HL-60 (cell line): ENCODE data around the gene ARPP21.

Experiments
- GABPA ChIP-seq: IDR thresholded peaks from 2 replicates; pipeline ENCODE4 v1.6.1; 2012; ENCODE audit warnings: low read depth
- POLR2AphosphoS5 ChIP-seq: IDR thresholded peaks from 2 replicates; pipeline ENCODE4 v1.6.1; 2012; ENCODE audit warnings: low read depth
- SPI1 ChIP-seq: IDR thresholded peaks from 2 replicates; pipeline ENCODE4 v1.6.1; 2012; ENCODE audit warnings: low read depth, mild to moderate bottlenecking, borderline replicate concordance
- TF ChIP-seq, protein P1 (sequence below): IDR thresholded peaks from one replicate; pipeline ENCODE4 v1.5.1; 2011; ENCODE audit warnings: low read length, control low read depth, inconsistent platforms; ENCODE audit not compliant: insufficient read depth
- TF ChIP-seq, protein P2 (sequence below): IDR thresholded peaks from 2 replicates; pipeline ENCODE4 v1.6.1; 2012; ENCODE audit warnings: low read depth; ENCODE audit not compliant: insufficient replicate concordance

GRCh38 chr3:35780800-35781199 is 141.5 kb downstream of the ARPP21 start:
- TF ChIP-seq, protein P1, sequence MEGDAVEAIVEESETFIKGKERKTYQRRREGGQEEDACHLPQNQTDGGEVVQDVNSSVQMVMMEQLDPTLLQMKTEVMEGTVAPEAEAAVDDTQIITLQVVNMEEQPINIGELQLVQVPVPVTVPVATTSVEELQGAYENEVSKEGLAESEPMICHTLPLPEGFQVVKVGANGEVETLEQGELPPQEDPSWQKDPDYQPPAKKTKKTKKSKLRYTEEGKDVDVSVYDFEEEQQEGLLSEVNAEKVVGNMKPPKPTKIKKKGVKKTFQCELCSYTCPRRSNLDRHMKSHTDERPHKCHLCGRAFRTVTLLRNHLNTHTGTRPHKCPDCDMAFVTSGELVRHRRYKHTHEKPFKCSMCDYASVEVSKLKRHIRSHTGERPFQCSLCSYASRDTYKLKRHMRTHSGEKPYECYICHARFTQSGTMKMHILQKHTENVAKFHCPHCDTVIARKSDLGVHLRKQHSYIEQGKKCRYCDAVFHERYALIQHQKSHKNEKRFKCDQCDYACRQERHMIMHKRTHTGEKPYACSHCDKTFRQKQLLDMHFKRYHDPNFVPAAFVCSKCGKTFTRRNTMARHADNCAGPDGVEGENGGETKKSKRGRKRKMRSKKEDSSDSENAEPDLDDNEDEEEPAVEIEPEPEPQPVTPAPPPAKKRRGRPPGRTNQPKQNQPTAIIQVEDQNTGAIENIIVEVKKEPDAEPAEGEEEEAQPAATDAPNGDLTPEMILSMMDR, result no peak
- TF ChIP-seq, protein P2, sequence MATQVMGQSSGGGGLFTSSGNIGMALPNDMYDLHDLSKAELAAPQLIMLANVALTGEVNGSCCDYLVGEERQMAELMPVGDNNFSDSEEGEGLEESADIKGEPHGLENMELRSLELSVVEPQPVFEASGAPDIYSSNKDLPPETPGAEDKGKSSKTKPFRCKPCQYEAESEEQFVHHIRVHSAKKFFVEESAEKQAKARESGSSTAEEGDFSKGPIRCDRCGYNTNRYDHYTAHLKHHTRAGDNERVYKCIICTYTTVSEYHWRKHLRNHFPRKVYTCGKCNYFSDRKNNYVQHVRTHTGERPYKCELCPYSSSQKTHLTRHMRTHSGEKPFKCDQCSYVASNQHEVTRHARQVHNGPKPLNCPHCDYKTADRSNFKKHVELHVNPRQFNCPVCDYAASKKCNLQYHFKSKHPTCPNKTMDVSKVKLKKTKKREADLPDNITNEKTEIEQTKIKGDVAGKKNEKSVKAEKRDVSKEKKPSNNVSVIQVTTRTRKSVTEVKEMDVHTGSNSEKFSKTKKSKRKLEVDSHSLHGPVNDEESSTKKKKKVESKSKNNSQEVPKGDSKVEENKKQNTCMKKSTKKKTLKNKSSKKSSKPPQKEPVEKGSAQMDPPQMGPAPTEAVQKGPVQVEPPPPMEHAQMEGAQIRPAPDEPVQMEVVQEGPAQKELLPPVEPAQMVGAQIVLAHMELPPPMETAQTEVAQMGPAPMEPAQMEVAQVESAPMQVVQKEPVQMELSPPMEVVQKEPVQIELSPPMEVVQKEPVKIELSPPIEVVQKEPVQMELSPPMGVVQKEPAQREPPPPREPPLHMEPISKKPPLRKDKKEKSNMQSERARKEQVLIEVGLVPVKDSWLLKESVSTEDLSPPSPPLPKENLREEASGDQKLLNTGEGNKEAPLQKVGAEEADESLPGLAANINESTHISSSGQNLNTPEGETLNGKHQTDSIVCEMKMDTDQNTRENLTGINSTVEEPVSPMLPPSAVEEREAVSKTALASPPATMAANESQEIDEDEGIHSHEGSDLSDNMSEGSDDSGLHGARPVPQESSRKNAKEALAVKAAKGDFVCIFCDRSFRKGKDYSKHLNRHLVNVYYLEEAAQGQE, result no peak
- TF ChIP-seq POLR2AphosphoS5 (no peak), SPI1 (no peak), GABPA (no peak)
